Measurements from ENCODE around the gene TCEANC2.
A peak's percentile ranks its signal among the peaks of the same experiment; 100 is the strongest.

TCEANC2 gene

GRCh38 chr1:54121482-54122134, 68.2 kb downstream of the TCEANC2 start:
- no peaks in the 10 kb centered on the region for H3K9me2 ChIP-seq (ENCODE audit: low read depth, low read length)
- no peak overlapping the region for H3K4me3 ChIP-seq (ENCODE audit: low read depth, low read length, poor library complexity, severe bottlenecking)
- H2AFZ ChIP-seq (ENCODE audit: low read length), result no peak overlapping the region
- no peaks in the 10 kb centered on the region for H3K9me3 ChIP-seq (ENCODE audit: low read length)
- no peaks in the 10 kb centered on the region for H3K79me2 ChIP-seq (ENCODE audit: insufficient read depth, low read length)
- no peak overlapping the region for H3K9ac ChIP-seq (ENCODE audit: low read length)
- H3K27me3 ChIP-seq (ENCODE audit: insufficient read depth, low read length), result peaks cover 10% of the 10 kb centered on the region
- H3F3A ChIP-seq (ENCODE audit: insufficient read depth, low read length), result no peaks in the 10 kb centered on the region
- no peak overlapping the region for H3K4me2 ChIP-seq (ENCODE audit: low read length)
- no peak overlapping the region for H3K27ac ChIP-seq (ENCODE audit: low read depth, low read length, poor library complexity, severe bottlenecking)
- H3K4me1 ChIP-seq (ENCODE audit: insufficient read depth, low read length, severe bottlenecking), result peaks cover 20% of the 10 kb centered on the region
- H4K20me1 ChIP-seq (ENCODE audit: insufficient read depth, low read length), result no peaks in the 10 kb centered on the region
- H3K36me3 ChIP-seq (ENCODE audit: insufficient read depth, low read length), result no peaks in the 10 kb centered on the region
- peak; percentile 63 for TF ChIP-seq CTCF (IDR thresholded peaks at IDR 0.05; ENCODE audit: low read length)
- no peak for TF ChIP-seq EZH2 (IDR thresholded peaks at IDR 0.05; ENCODE audit: borderline replicate concordance, low read length)

- no peak for TF ChIP-seq CTCF (IDR thresholded peaks at IDR 0.05; ENCODE audit: low read length)
- TF ChIP-seq EZH2 (IDR thresholded peaks at IDR 0.05; ENCODE audit: borderline replicate concordance, low read length), result no peak
- Histone ChIP-seq H2AFZ (ENCODE audit: low read length) (no peak overlapping the region), H3K9me2 (ENCODE audit: low read depth, low read length) (no peaks in the 10 kb centered on the region), H3K9me3 (ENCODE audit: low read length) (no peaks in the 10 kb centered on the region), H3K4me3 (ENCODE audit: low read depth, low read length, poor library complexity, severe bottlenecking) (no peak overlapping the region), H3F3A (ENCODE audit: insufficient read depth, low read length) (no peaks in the 10 kb centered on the region), H4K20me1 (ENCODE audit: insufficient read depth, low read length) (no peaks in the 10 kb centered on the region), H3K36me3 (ENCODE audit: insufficient read depth, low read length) (no peaks in the 10 kb centered on the region), H3K27me3 (ENCODE audit: insufficient read depth, low read length) (peaks cover 10% of the 10 kb centered on the region), H3K9ac (ENCODE audit: low read length) (no peak overlapping the region), H3K27ac (ENCODE audit: low read depth, low read length, poor library complexity, severe bottlenecking) (no peak overlapping the region), H3K79me2 (ENCODE audit: insufficient read depth, low read length) (no peaks in the 10 kb centered on the region), H3K4me1 (ENCODE audit: insufficient read depth, low read length, severe bottlenecking) (peaks cover 20% of the 10 kb centered on the region), H3K4me2 (ENCODE audit: low read length) (no peak overlapping the region)
Observed at GRCh38 chr1:54122135-54122751, 68.8 kb downstream of the TCEANC2 start.

- Histone ChIP-seq H3K79me2 (ENCODE audit: insufficient read depth, low read length) (no peaks in the 10 kb centered on the region), H2AFZ (ENCODE audit: low read length) (no peak overlapping the region), H3K27me3 (ENCODE audit: insufficient read depth, low read length) (peaks cover 14% of the 10 kb centered on the region), H3F3A (ENCODE audit: insufficient read depth, low read length) (no peaks in the 10 kb centered on the region), H3K9me2 (ENCODE audit: low read depth, low read length) (no peaks in the 10 kb centered on the region), H3K9me3 (ENCODE audit: low read length) (no peaks in the 10 kb centered on the region), H3K4me3 (ENCODE audit: low read depth, low read length, poor library complexity, severe bottlenecking) (no peak overlapping the region), H3K9ac (ENCODE audit: low read length) (no peak overlapping the region), H3K27ac (ENCODE audit: low read depth, low read length, poor library complexity, severe bottlenecking) (no peak overlapping the region), H3K4me1 (ENCODE audit: insufficient read depth, low read length, severe bottlenecking) (peaks cover 20% of the 10 kb centered on the region), H4K20me1 (ENCODE audit: insufficient read depth, low read length) (no peaks in the 10 kb centered on the region), H3K36me3 (ENCODE audit: insufficient read depth, low read length) (no peaks in the 10 kb centered on the region), H3K4me2 (ENCODE audit: low read length) (no peak overlapping the region)
- no peak for TF ChIP-seq EZH2 (IDR thresholded peaks at IDR 0.05; ENCODE audit: borderline replicate concordance, low read length)
- TF ChIP-seq CTCF (IDR thresholded peaks at IDR 0.05; ENCODE audit: low read length), result no peak
Observed at GRCh38 chr1:54122992-54123391, 69.6 kb downstream of the TCEANC2 start.
